K562 (cell line): ENCODE results near the gene RANBP3. TPM values are rescaled to one million over a fixed set of nuclear protein-coding genes. Genes with fewer than 3 reads are reported as not detected.

Experiments used
- BRD9 ChIP-seq: fragments of 450-650 bp; IDR thresholded peaks from 2 replicates; pipeline ENCODE4 v1.6.1; 2018; ENCODE audit warnings: low read depth; ENCODE audit not compliant: partially characterized antibody
- BRF2 ChIP-seq: IDR thresholded peaks from 3 replicates; pipeline ENCODE4 v1.6.1; 2011; ENCODE audit warnings: borderline replicate concordance, mild to moderate bottlenecking; ENCODE audit not compliant: insufficient read length, insufficient read depth
- CBX8 ChIP-seq: fragments of 200-600 bp; sonication (generic); IDR thresholded peaks from 2 replicates; pipeline ENCODE4 v1.6.1; 2012; ENCODE audit warnings: borderline replicate concordance, mixed run types, low read depth, mild to moderate bottlenecking, moderate library complexity, mixed read lengths, low read length, control low read depth, inconsistent platforms; ENCODE audit not compliant: poor library complexity, severe bottlenecking; ENCODE audit errors: extremely low read depth
- CEBPG ChIP-seq, 3 experiments: fragments of 200-800 bp in 1 of 3; sonication (Bioruptor generic) in 1 of 3; sonication (generic) in 1 of 3; formaldehyde crosslinking in 1 of 3; IDR thresholded peaks in 2 of 3; conservative IDR thresholded peaks in 1 of 3; 2 replicates each; pipeline versions ENCODE4 v1.6.1 to v1.8.0; 2016 to 2022; ENCODE audit warnings: missing compliant biosample characterization in 2 of 3, missing genetic modification characterization in 2 of 3, mild to moderate bottlenecking in 1 of 3, missing genetic modification reagents in 1 of 3
- E2F6 ChIP-seq, 2 experiments: IDR thresholded peaks; 2 replicates each; pipeline ENCODE4 v1.6.1; 2011; ENCODE audit warnings: borderline replicate concordance in 1 of 2, control low read depth in 1 of 2, low read depth in 1 of 2, low read length in 1 of 2, mild to moderate bottlenecking in 1 of 2, mixed read lengths in 1 of 2, moderate library complexity in 1 of 2; ENCODE audit not compliant: insufficient read depth in 1 of 2, insufficient read length in 1 of 2, poor library complexity in 1 of 2, severe bottlenecking in 1 of 2; ENCODE audit errors: extremely low read depth in 1 of 2
- FOXJ3 ChIP-seq: sonication (generic); formaldehyde crosslinking; IDR thresholded peaks from 2 replicates; pipeline ENCODE4 v1.4.0; 2020; ENCODE audit warnings: mild to moderate bottlenecking, missing genetic modification reagents
- GTF2F1 ChIP-seq: IDR thresholded peaks from 2 replicates; pipeline ENCODE4 v1.6.1; 2011; ENCODE audit warnings: low read depth, low read length, improper control_type of control experiment
- HMGXB4 ChIP-seq: sonication (generic); formaldehyde crosslinking; IDR thresholded peaks from 2 replicates; pipeline ENCODE4 v1.8.1; 2023; ENCODE audit warnings: mild to moderate bottlenecking, missing genetic modification reagents
- L3MBTL2 ChIP-seq: fragments of 450-650 bp; IDR thresholded peaks from 2 replicates; pipeline ENCODE4 v1.6.1; 2016; ENCODE audit warnings: mild to moderate bottlenecking, moderate library complexity
- MAX ChIP-seq: sonication (generic); formaldehyde crosslinking; IDR thresholded peaks from 2 replicates; pipeline ENCODE4 v1.9.0; 2022; ENCODE audit warnings: mild to moderate bottlenecking, missing genetic modification reagents
- MLX ChIP-seq, 2 experiments: fragments of 450-650 bp in 1 of 2; sonication (generic) in 1 of 2; formaldehyde crosslinking; conservative IDR thresholded peaks; 2 replicates each; pipeline versions ENCODE4 v1.4.0 to v1.8.1; 2020 to 2022; ENCODE audit warnings: mild to moderate bottlenecking in 1 of 2, missing genetic modification reagents in 1 of 2
- PHF20 ChIP-seq: fragments of 450-650 bp; IDR thresholded peaks from 2 replicates; pipeline ENCODE4 v1.6.1; 2018; ENCODE audit not compliant: partially characterized antibody
- POLR2A ChIP-seq: fragments of 450-650 bp; conservative IDR thresholded peaks from 2 replicates; pipeline ENCODE4 v1.6.1; 2016
- POLR3A ChIP-seq: IDR thresholded peaks from 2 replicates; pipeline ENCODE4 v1.6.1; 2011; ENCODE audit warnings: borderline replicate concordance, mild to moderate bottlenecking, moderate library complexity; ENCODE audit not compliant: insufficient read length, insufficient read depth; ENCODE audit errors: extremely low read depth
- RFX5 ChIP-seq: IDR thresholded peaks from 2 replicates; pipeline ENCODE4 v1.6.1; 2011; ENCODE audit warnings: low read depth, mild to moderate bottlenecking, improper control_type of control experiment, low read length
- SP2 ChIP-seq: IDR thresholded peaks from 2 replicates; pipeline ENCODE4 v1.6.1; 2011; ENCODE audit warnings: mild to moderate bottlenecking, low read depth, low read length, moderate library complexity; ENCODE audit not compliant: poor library complexity, severe bottlenecking; ENCODE audit errors: extremely low read depth
- SUPT5H ChIP-seq: fragments of 450-650 bp; IDR thresholded peaks from 2 replicates; pipeline ENCODE4 v1.6.1; 2016
- TAF7 ChIP-seq: fragments of 450-650 bp; IDR thresholded peaks from 2 replicates; pipeline ENCODE4 v1.6.1; 2016; ENCODE audit warnings: missing genetic modification characterization, missing compliant biosample characterization
- TCF3 ChIP-seq: sonication (generic); formaldehyde crosslinking; IDR thresholded peaks from 2 replicates; pipeline ENCODE4 v1.4.0; 2020; ENCODE audit warnings: mild to moderate bottlenecking, missing genetic modification reagents
- XRCC5 ChIP-seq: fragments of 200-400 bp; formaldehyde crosslinking; IDR thresholded peaks from 2 replicates; pipeline ENCODE4 v1.6.1; 2017; ENCODE audit warnings: low read depth, mild to moderate bottlenecking, low read length
- ZNF124 ChIP-seq: sonication (generic); formaldehyde crosslinking; IDR thresholded peaks from 2 replicates; pipeline ENCODE4 v1.8.1; 2022; ENCODE audit warnings: missing genetic modification reagents
- ZNF282 ChIP-seq: sonication (generic); formaldehyde crosslinking; IDR thresholded peaks from 2 replicates; pipeline ENCODE4 v1.8.1; 2023; ENCODE audit warnings: missing genetic modification reagents
- ZNF507 ChIP-seq: conservative IDR thresholded peaks from 2 replicates; pipeline ENCODE4 v1.6.1; 2017; ENCODE audit warnings: missing genetic modification characterization, missing compliant biosample characterization
- polyA plus RNA-seq, 8 experiments: library from polyadenylated mRNA; depleted of rRNA in 4 of 8; stranded (reverse) in 5 of 8; unstranded in 3 of 8; fragments of >200 nt; fragmentation: Nextera tagmentation in 2 of 8; fragmentation: Illumina TruSeq in 1 of 8; extraction: Ambion mirVana in 2 of 8; extraction: Trizol in 1 of 8; gene quantifications; 2 replicates each; pipeline versions ENCODE4 v1.2.1 to v1.2.3, GENCODE V29; 2011 to 2014; ENCODE audit warnings: inconsistent platforms in 1 of 8, missing spikeins in 1 of 8
- total RNA-seq, 7 experiments: library from RNA; depleted of rRNA in 6 of 7; stranded (reverse); fragments of >200 nt in 6 of 7; fragmentation: Illumina TruSeq in 2 of 7; extraction: Trizol in 2 of 7; gene quantifications; 2 replicates each; pipeline versions ENCODE4 v1.2.1 to v1.2.3, GENCODE V29; 2011 to 2021; ENCODE audit warnings: low replicate concordance in 1 of 7

Gene RANBP3
- total and polyA plus RNA-seq, 9 of the 15 experiments (the other 6 are each of a cell fraction or from before 2014, with no cell fraction given) = 0.90 to 95.1 (median 63.2) TPM

GRCh38 chr19:5990289-5990797 lies 12.4 kb upstream of the RANBP3 start (continued):
- TF ChIP-seq GTF2F1 (no peak), L3MBTL2 (no peak), RFX5 (no peak), POLR2A (peak; percentile 49; the same call in 1 of the 2 replicates), CBX8 (no peak), SUPT5H (0 out of 2 replicates have a peak, but pooled peaks have one; percentile 18), POLR3A (no peak), BRF2 (no peak), FOXJ3 (CRISPR knock-in tag) (no peak), MAX (CRISPR knock-in tag) (no peak), BRD9 (no peak), ZNF282 (CRISPR knock-in tag) (no peak), MLX (CRISPR knock-in tag; conservative IDR thresholded peaks at IDR 0.05) (no peak), PHF20 (peak; percentile 25), HMGXB4 (CRISPR knock-in tag) (no peak), SP2 (no peak), CEBPG (CRISPR knock-in tag; IDR thresholded peaks at IDR 0.05) (no peak), CEBPG (tag; conservative IDR thresholded peaks at IDR 0.05 in 1 of 2, IDR thresholded peaks at IDR 0.05 in 1 of 2) (no peak), ZNF124 (CRISPR knock-in tag) (no peak), TCF3 (CRISPR knock-in tag) (no peak), XRCC5 (0 out of 2 replicates have a peak, but pooled peaks have one; percentile 30), E2F6 (IDR thresholded peaks at IDR 0.05; ENCODE audit: borderline replicate concordance in 1 of 2, extremely low read depth in 1 of 2, insufficient read depth in 1 of 2, insufficient read length in 1 of 2, low read depth in 1 of 2, low read length in 1 of 2, poor library complexity in 1 of 2, severe bottlenecking in 1 of 2) (no peak), ZNF507 (tag) (no peak), TAF7 (tag) (0 out of 2 replicates have a peak, but pooled peaks have one; percentile 31)
